ENCODE measurements around the gene RASIP1. TPM values are rescaled to one million over a fixed set of nuclear protein-coding genes. Genes with fewer than 3 reads are reported as not detected.

The RASIP1 gene
- total RNA-seq, 1 experiment from 2014 or later: 0.09 TPM

GRCh38 chr19:48716562-48717291 is 23.7 kb downstream of the RASIP1 start:
- intact Hi-C loops (cut with micrococcal nuclease; ENCODE audit: unreplicated experiment): no loop called here
- CTCF ChIA-PET: interaction anchor here (0.6 to 1.0 kb wide), 2 partner anchors 17 to 19 kb away, joined by 3 read pairs; no protein-coding TSS in a partner anchor
- peaks cover 21% of the 10 kb centered on the region for H3K4me1 Mint-ChIP-seq (ENCODE audit: low read depth, unreplicated experiment)
- H3K27me3 Mint-ChIP-seq (ENCODE audit: unreplicated experiment): peaks cover 13% of the 10 kb centered on the region
- H3K36me3 Mint-ChIP-seq (ENCODE audit: insufficient read depth, unreplicated experiment): peaks cover 57% of the 10 kb centered on the region
- no peak overlapping the region for H3K4me3 Mint-ChIP-seq (ENCODE audit: low read depth, unreplicated experiment)
- H3K27ac Mint-ChIP-seq (ENCODE audit: unreplicated experiment): no peak overlapping the region
- H3K9me3 Mint-ChIP-seq (ENCODE audit: low read depth, unreplicated experiment): no peaks in the 10 kb centered on the region
- no TSS peak for BruUV-seq (replicated peaks)
- no peak for DNase-seq
- no peak for TF ChIP-seq CTCF (IDR thresholded peaks at IDR 0.05; ENCODE audit: unreplicated experiment)

DNA sequence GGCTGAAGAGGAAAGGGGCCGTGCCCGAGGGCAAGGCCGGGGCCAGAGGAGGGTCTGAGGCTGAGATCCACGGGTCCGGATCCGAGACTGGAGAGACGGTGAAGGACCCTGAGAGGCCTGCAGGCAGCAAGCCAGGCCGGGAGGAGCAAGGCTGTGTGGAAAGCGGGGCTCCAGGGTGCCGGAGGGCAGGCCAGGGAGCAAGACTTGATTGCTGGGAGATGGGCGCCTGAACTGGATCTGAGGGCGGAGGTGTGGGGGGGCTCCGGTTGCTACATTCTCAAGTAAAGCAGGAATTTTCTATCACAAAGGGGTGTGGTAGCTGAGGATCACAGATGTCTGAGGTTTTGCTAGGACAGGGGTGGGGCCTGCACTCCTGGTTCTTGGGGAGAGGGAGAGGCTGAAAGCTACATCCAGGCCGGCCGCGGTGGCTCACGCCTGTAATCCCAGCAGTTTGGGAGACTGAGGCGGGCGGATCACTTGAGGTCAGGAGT is 24.7 kb downstream of the RASIP1 start:
- Mint-ChIP-seq H3K27ac (ENCODE audit: unreplicated experiment) (no peak overlapping the region), H3K27me3 (ENCODE audit: unreplicated experiment) (peaks cover 13% of the 10 kb centered on the region), H3K4me1 (ENCODE audit: low read depth, unreplicated experiment) (peaks cover 21% of the 10 kb centered on the region), H3K36me3 (ENCODE audit: insufficient read depth, unreplicated experiment) (peaks cover 52% of the 10 kb centered on the region), H3K4me3 (ENCODE audit: low read depth, unreplicated experiment) (peak overlapping the region; percentile 89), H3K9me3 (ENCODE audit: low read depth, unreplicated experiment) (no peaks in the 10 kb centered on the region)
- DNase-seq: no peak
- BruUV-seq (replicated peaks): no TSS peak
- TF ChIP-seq CTCF (IDR thresholded peaks at IDR 0.05; ENCODE audit: unreplicated experiment): no peak
- CTCF ChIA-PET: interaction anchor here (1.0 kb wide), 1 partner anchor 20 kb away, joined by 3 read pairs; no protein-coding TSS in a partner anchor
- intact Hi-C loops (cut with micrococcal nuclease; ENCODE audit: unreplicated experiment): no loop called here

DNA sequence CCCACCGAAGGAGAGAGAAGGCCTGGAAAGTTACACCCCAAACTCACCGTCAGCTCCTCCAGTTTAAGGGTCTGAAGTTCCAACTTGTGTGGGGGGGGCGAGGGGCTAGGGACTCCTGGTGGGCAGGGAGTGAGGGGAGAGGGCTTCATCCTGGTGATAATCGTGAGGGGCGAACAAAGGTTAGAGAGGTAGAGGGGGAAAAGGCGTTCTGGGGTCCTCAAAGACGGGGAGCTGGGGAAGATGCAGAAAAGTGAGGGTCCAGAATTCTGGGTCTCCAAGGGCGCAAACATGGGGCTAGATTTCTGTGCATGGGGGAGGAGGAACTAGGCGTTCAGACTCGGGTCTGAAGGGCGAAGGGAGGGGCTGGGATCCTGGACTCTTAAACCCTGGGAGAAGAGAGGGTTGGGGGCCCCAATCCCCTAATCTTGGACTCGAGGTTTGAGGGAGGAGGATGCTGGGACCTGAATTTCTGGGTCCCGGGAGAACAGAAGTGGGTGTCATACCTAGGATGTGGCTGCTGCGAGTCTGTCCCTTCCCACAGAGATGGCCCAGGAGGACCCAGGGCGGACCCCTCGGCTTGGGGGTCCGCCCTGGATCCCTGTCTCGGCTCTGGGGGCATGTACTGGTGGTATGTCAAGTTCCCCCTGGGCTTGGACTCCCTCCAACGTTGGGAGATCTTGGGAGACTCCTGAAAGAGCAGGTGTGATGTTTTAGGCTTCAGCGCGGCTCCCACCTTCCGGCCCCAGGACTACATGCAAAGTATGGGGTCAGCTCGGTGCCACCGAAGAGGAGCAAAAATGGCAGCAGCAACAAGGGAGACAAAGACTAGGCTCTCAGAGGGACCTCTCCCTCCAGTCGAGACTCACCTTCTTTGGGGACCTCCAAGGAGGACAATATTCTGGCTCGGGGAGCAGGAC is 25.4 kb downstream of the RASIP1 start:
- intact Hi-C loops (cut with micrococcal nuclease; ENCODE audit: unreplicated experiment): no loop called here
- Mint-ChIP-seq H3K27me3 (ENCODE audit: unreplicated experiment) (peaks cover 13% of the 10 kb centered on the region), H3K4me1 (ENCODE audit: low read depth, unreplicated experiment) (peaks cover 21% of the 10 kb centered on the region), H3K4me3 (ENCODE audit: low read depth, unreplicated experiment) (peak overlapping the region; percentile 89), H3K9me3 (ENCODE audit: low read depth, unreplicated experiment) (no peaks in the 10 kb centered on the region), H3K27ac (ENCODE audit: unreplicated experiment) (peak overlapping the region; percentile 65), H3K36me3 (ENCODE audit: insufficient read depth, unreplicated experiment) (peaks cover 47% of the 10 kb centered on the region)
- TF ChIP-seq CTCF (IDR thresholded peaks at IDR 0.05; ENCODE audit: unreplicated experiment): no peak
- CTCF ChIA-PET: interaction anchor here (0.6 to 2.6 kb wide), 5 partner anchors 9 to 202 kb away, joined by 3 to 10 read pairs (median 4); no protein-coding TSS in a partner anchor
- no peak for DNase-seq
- no TSS peak for BruUV-seq (replicated peaks)
